Glutamatergic neuron (in vitro differentiated cells): ENCODE results near the gene CAMK2B. TPM values are rescaled to one million over a fixed set of nuclear protein-coding genes. Genes with fewer than 3 reads are reported as not detected.
"Not testable (repeated sequence)": the region's sequence is repeated elsewhere in the genome, so short reads cannot be mapped to it uniquely, and the experiment has no call there.

Source experiments
- DNase-seq: peaks from one replicate; pipeline ENCODE4 v3.0.0; 2022
- H3K27ac Mint-ChIP-seq: one replicate; pipeline ENCODE4 v1.8.0; 2020; ENCODE audit warnings: mild to moderate bottlenecking, mixed read lengths, inconsistent platforms; ENCODE audit not compliant: unreplicated experiment
- H3K27me3 Mint-ChIP-seq: one replicate; pipeline ENCODE4 v1.8.0; 2020; ENCODE audit warnings: mild to moderate bottlenecking, moderate library complexity, mixed read lengths, inconsistent platforms; ENCODE audit not compliant: unreplicated experiment
- H3K36me3 Mint-ChIP-seq: one replicate; pipeline ENCODE4 v1.8.0; 2020; ENCODE audit warnings: mild to moderate bottlenecking, mixed read lengths, inconsistent platforms; ENCODE audit not compliant: unreplicated experiment
- H3K4me1 Mint-ChIP-seq: one replicate; pipeline ENCODE4 v1.8.0; 2020; ENCODE audit warnings: mild to moderate bottlenecking, low read depth, mixed read lengths, inconsistent platforms; ENCODE audit not compliant: unreplicated experiment
- H3K4me3 Mint-ChIP-seq: one replicate; pipeline ENCODE4 v1.8.0; 2020; ENCODE audit warnings: mild to moderate bottlenecking, mixed read lengths, inconsistent platforms; ENCODE audit not compliant: unreplicated experiment
- H3K9me3 Mint-ChIP-seq: one replicate; pipeline ENCODE4 v1.8.0; 2020; ENCODE audit warnings: mild to moderate bottlenecking, moderate library complexity, mixed read lengths, inconsistent platforms; ENCODE audit not compliant: unreplicated experiment
- total RNA-seq: library from RNA; stranded (reverse); fragmentation: NEBNext Ultra II Directional; extraction: Animal tissue kit (Norgen Biotek cat#: 25700); gene quantifications from one replicate; pipeline ENCODE4 v1.2.1, GENCODE V29; 2021; ENCODE audit not compliant: unreplicated experiment
- TF ChIP-seq, protein P1 (sequence below): fragments of 200-600 bp; sonication (generic); IDR thresholded peaks from one replicate; pipeline ENCODE4 v1.5.0; 2021; ENCODE audit not compliant: partially characterized antibody, unreplicated experiment

The CAMK2B gene
- total RNA-seq, 1 donor from 2014 or later, result 55.1 TPM

DNA sequence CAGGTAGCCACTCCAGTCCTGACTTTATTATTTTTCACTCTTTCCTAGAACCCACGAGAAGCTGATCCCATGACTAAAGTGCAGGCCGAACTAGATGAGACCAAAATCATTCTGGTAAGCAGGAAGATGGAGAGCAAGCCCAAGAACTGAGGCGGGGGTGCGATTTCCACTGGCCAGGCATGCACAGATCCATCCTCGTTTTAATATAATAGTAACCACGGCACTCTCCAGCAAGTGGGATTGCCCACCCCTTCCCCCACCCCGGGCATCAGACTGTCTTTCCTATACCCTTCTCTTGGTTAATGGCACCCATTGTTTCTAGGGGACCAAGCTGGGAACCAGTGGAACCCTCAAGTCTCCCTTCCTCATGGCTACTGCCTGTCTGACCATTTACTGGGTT, 117.3 kb downstream of the CAMK2B start:
- H3K27ac Mint-ChIP-seq, result no peak overlapping the region
- TF ChIP-seq, protein P1, sequence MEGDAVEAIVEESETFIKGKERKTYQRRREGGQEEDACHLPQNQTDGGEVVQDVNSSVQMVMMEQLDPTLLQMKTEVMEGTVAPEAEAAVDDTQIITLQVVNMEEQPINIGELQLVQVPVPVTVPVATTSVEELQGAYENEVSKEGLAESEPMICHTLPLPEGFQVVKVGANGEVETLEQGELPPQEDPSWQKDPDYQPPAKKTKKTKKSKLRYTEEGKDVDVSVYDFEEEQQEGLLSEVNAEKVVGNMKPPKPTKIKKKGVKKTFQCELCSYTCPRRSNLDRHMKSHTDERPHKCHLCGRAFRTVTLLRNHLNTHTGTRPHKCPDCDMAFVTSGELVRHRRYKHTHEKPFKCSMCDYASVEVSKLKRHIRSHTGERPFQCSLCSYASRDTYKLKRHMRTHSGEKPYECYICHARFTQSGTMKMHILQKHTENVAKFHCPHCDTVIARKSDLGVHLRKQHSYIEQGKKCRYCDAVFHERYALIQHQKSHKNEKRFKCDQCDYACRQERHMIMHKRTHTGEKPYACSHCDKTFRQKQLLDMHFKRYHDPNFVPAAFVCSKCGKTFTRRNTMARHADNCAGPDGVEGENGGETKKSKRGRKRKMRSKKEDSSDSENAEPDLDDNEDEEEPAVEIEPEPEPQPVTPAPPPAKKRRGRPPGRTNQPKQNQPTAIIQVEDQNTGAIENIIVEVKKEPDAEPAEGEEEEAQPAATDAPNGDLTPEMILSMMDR, result no peak
- no peaks in the 10 kb centered on the region for H3K36me3 Mint-ChIP-seq
- H3K27me3 Mint-ChIP-seq, result peaks cover 5% of the 10 kb centered on the region
- no peak for DNase-seq
- peaks cover 2% of the 10 kb centered on the region for H3K9me3 Mint-ChIP-seq
- H3K4me1 Mint-ChIP-seq, result peaks cover 9% of the 10 kb centered on the region
- H3K4me3 Mint-ChIP-seq, result no peak overlapping the region

DNA sequence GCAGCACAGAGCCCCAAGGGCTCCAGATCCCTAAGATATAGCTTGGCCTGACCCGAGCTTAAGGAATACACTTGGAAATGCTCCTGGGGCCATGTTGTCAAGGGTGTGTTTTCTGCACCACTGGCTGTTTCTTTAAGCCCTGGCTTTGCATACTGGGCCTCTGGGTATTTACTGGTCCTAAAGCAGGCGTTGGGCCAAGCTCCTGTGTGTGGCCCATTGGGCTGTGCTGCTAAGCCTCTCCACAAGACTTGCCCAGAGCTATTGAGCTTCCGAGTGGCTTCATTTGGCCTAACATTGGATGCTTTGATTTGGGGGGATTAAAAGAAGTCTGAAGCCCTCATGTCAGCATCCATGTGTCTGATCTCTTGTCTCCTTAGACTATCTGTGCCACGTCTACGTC, 119.4 kb downstream of the CAMK2B start:
- TF ChIP-seq, protein P1, result no peak
- H3K4me1 Mint-ChIP-seq, result peaks cover 17% of the 10 kb centered on the region
- no peak overlapping the region for H3K4me3 Mint-ChIP-seq
- H3K9me3 Mint-ChIP-seq, result no peaks in the 10 kb centered on the region
- H3K27ac Mint-ChIP-seq, result no peak overlapping the region
- H3K36me3 Mint-ChIP-seq, result no peaks in the 10 kb centered on the region
- no peak for DNase-seq
- peaks cover 2% of the 10 kb centered on the region for H3K27me3 Mint-ChIP-seq

DNA sequence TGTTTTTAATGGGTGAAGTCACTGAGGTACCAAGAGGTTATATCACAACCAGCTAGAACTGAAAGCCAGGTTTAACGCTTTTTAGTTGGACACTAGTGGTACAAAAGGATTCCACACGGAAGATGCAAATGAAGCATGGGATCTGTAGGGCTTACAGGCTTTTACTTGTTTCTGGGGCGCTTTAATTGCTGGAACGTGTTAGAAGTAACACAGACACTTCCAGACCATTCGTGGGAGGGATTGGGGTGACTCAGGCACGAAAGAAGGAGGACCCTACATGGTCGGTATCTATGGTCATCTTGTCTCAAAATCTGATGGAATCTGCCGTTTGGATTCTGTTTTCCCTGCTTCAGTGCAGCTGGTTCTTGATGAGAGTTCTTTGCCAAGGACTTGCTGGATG, 123.6 kb downstream of the CAMK2B start:
- no peak for DNase-seq
- H3K36me3 Mint-ChIP-seq, result no peaks in the 10 kb centered on the region
- H3K27me3 Mint-ChIP-seq, result peaks cover 2% of the 10 kb centered on the region
- TF ChIP-seq, protein P1, result no peak
- H3K4me1 Mint-ChIP-seq, result peaks cover 17% of the 10 kb centered on the region
- H3K4me3 Mint-ChIP-seq, result peak overlapping the region; percentile 94
- no peaks in the 10 kb centered on the region for H3K9me3 Mint-ChIP-seq
- peak overlapping the region; percentile 79 for H3K27ac Mint-ChIP-seq

DNA sequence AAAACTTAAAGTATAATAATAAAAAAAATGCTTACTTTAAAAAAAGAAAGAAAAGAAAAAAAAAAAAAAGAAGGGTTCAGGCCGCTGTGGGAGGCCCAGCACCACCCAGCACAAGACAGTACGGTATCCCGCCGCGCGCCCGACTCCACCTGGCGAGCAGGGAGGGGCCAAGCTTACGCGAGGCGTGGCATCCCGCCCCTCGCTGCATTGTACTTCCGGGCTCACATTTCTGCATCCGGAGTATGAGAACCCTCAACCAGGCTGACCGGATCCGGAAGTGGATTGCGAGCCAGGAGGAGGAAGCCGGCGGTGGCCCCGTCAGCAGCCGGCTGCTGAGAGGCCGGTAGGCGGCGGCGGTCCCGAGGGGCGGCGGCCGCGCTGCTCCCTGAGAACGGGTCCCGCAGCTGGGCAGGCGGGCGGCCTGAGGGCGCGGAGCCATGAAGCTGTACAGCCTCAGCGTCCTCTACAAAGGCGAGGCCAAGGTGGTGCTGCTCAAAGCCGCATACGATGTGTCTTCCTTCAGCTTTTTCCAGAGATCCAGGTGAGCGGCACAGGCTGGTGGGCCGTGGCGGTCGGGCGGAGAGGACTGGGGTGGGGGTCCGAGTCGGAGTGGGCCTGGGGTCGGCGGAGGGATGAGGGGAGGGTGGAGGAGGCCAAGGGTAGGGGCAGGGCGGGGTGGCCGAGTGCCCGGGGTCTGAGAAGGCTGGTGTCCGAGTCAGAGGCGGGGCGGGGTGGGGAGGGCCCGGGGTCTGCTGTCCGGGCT, 124.5 kb downstream of the CAMK2B start, which contains the start of gene YKT6:
Gene YKT6, plus strand, starts transcription at position 280 of the 763 bp plus-strand sequence. Its CDS starts 158 bp downstream, at position 438.
- Mint-ChIP-seq H3K36me3 (no peaks in the 10 kb centered on the region), H3K27ac (peak within 1 kb of the TSS; percentile 79), H3K4me3 (peak within 1 kb of the TSS; percentile 94), H3K27me3 (peaks cover 2% of the 10 kb centered on the region), H3K4me1 (peaks cover 23% of the 10 kb centered on the region), H3K9me3 (no peaks in the 10 kb centered on the region)
- TF ChIP-seq, protein P1, result peak; percentile 52
- DNase-seq, result peak; percentile 90

DNA sequence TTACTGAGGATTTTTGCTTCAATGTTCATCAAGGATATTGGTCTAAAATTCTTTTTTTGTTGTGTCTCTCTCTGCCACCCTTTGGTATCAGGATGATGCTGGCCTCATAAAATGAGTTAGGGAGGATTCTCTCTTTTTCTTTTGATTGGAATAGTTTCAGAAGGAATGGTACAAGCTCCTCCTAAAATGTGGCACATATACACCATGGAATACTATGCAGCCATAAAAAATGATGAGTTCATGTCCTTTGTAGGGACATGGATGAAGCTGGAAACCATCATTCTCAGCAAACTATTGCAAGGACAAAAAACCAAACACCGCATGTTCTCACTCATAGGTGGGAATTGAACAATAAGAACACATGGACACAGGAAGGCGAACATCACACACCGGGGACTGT, 125.2 kb downstream of the CAMK2B start:
- not testable (repeated sequence) for H3K27me3 Mint-ChIP-seq, H3K27ac Mint-ChIP-seq, H3K4me3 Mint-ChIP-seq, DNase-seq, H3K36me3 Mint-ChIP-seq, H3K9me3 Mint-ChIP-seq
- H3K4me1 Mint-ChIP-seq, result peaks cover 29% of the 10 kb centered on the region
